GM10847 (cell line): ENCODE data around the gene ACSL1.

ENCODE experiments used
- POLR2A ChIP-seq: IDR thresholded peaks from 2 replicates; pipeline ENCODE4 v1.6.1; 2011; ENCODE audit not compliant: insufficient read length; ENCODE audit errors: extremely low read depth

The ACSL1 gene

GRCh38 chr4:184806711-184807110 is 19.1 kb downstream of the ACSL1 start:
- TF ChIP-seq POLR2A, result no peak

GRCh38 chr4:184806229-184806550 is 19.6 kb downstream of the ACSL1 start:
- no peak for TF ChIP-seq POLR2A

GRCh38 chr4:184805462-184806228 is 20.1 kb downstream of the ACSL1 start:
- no peak for TF ChIP-seq POLR2A

- no peak for TF ChIP-seq POLR2A
These were observed 21.1 kb downstream of the ACSL1 start for GRCh38 chr4:184804621-184805020.

- TF ChIP-seq POLR2A, result no peak
These were observed 21.9 kb downstream of the ACSL1 start for GRCh38 chr4:184803874-184804273.

- no peak for TF ChIP-seq POLR2A
These were observed 22.6 kb downstream of the ACSL1 start for GRCh38 chr4:184803133-184803532.

- TF ChIP-seq POLR2A, result no peak
These were observed 23.1 kb downstream of the ACSL1 start for GRCh38 chr4:184802697-184803015.

GRCh38 chr4:184801781-184802696 is 23.7 kb downstream of the ACSL1 start:
- TF ChIP-seq POLR2A, result no peak

GRCh38 chr4:184798504-184798903 is 27.3 kb downstream of the ACSL1 start:
- TF ChIP-seq POLR2A, result no peak

GRCh38 chr4:184796906-184797305 is 28.9 kb downstream of the ACSL1 start:
- TF ChIP-seq POLR2A, result no peak

- TF ChIP-seq POLR2A, result no peak
These were observed 30.4 kb downstream of the ACSL1 start for GRCh38 chr4:184795214-184795844.

GRCh38 chr4:184794470-184794869 is 31.3 kb downstream of the ACSL1 start:
- TF ChIP-seq POLR2A, result no peak

GRCh38 chr4:184793735-184794355 is 31.9 kb downstream of the ACSL1 start:
- TF ChIP-seq POLR2A, result no peak

GRCh38 chr4:184792950-184793555 is 32.7 kb downstream of the ACSL1 start:
- no peak for TF ChIP-seq POLR2A

- TF ChIP-seq POLR2A, result no peak
These were observed 33.4 kb downstream of the ACSL1 start for GRCh38 chr4:184792334-184792733.

- no peak for TF ChIP-seq POLR2A
These were observed 34.9 kb downstream of the ACSL1 start for GRCh38 chr4:184790826-184791225.
